Activated T-cell treated with anti-CD3 and anti-CD28 coated beads, Interleukin-2, amount 50 U/mL, for 72 hours (primary cell): ENCODE measurements around the gene UNC93B1. TPM values are rescaled to one million over a fixed set of nuclear protein-coding genes. Genes with fewer than 3 reads are reported as not detected.

Experiments
- ATAC-seq, 2 donors: fragments of 150-1000 bp; cut with Tn5 transposase; replicated peaks in 1 of 2; 2 replicates each; pipeline ENCODE4 v1.10.0; 2021; ENCODE audit warnings: moderate library complexity in 2 of 2, mild to moderate bottlenecking in 1 of 2
- DNase-seq, 2 donors: peaks; one replicate each; pipeline ENCODE4 v3.0.0; 2021 to 2022; ENCODE audit warnings: mixed read lengths in 1 of 2
- H3K27ac Mint-ChIP-seq: one replicate; pipeline ENCODE4 v1.8.0; 2022; ENCODE audit warnings: mild to moderate bottlenecking, moderate library complexity, mixed read lengths
- H3K27me3 Mint-ChIP-seq: one replicate; pipeline ENCODE4 v1.8.0; 2022; ENCODE audit warnings: low read depth, mixed read lengths
- H3K36me3 Mint-ChIP-seq, 2 donors: one replicate each; pipeline ENCODE4 v1.8.0; 2022; ENCODE audit warnings: mixed read lengths in 2 of 2, mild to moderate bottlenecking in 1 of 2; ENCODE audit not compliant: insufficient read depth in 2 of 2
- H3K4me1 Mint-ChIP-seq: one replicate; pipeline ENCODE4 v1.8.0; 2022; ENCODE audit warnings: low read depth, mixed read lengths
- H3K4me3 Mint-ChIP-seq, 2 donors: one replicate each; pipeline ENCODE4 v1.8.0; 2022; ENCODE audit warnings: mild to moderate bottlenecking in 2 of 2, mixed read lengths in 2 of 2, moderate library complexity in 2 of 2
- H3K9me3 Mint-ChIP-seq, 2 donors: one replicate each; pipeline ENCODE4 v1.8.0; 2022; ENCODE audit warnings: mixed read lengths in 2 of 2
- total RNA-seq, 2 donors: library from RNA; stranded (reverse); gene quantifications; one replicate each; pipeline ENCODE4 v1.2.3, GENCODE V29; 2022

The UNC93B1 gene
- 10 to 100 TPM in 1 of 2 donors, 1 to 10 TPM in 1; 8.0 to 16.7 TPM for total RNA-seq

GRCh38 chr11:68003846-68004550, at the start of gene UNC93B1:
TSS of gene UNC93B1 (minus strand) at chr11:68004097. CDS start at chr11:68004043, 54 bp downstream.
- H3K9me3 Mint-ChIP-seq, result no peaks in the 10 kb centered on the region
- peak within 1 kb of the TSS; percentile 87 to 90 for H3K4me3 Mint-ChIP-seq
- H3K4me1 Mint-ChIP-seq, result peaks cover 23% of the 10 kb centered on the region
- no peak within 1 kb of the TSS for H3K27ac Mint-ChIP-seq
- H3K27me3 Mint-ChIP-seq, result no peaks in the 10 kb centered on the region
- no peaks in the 10 kb centered on the region for H3K36me3 Mint-ChIP-seq
- DNase-seq (peak; percentile 89), ATAC-seq (peak; percentile 98)

- Mint-ChIP-seq H3K27me3 (no peaks in the 10 kb centered on the region), H3K4me3 (no peak overlapping the region), H3K9me3 (no peaks in the 10 kb centered on the region), H3K27ac (peak overlapping the region; percentile 72), H3K36me3 (peaks cover 0 to 1% of the 10 kb centered on the region in 2 donors), H3K4me1 (peaks cover 4% of the 10 kb centered on the region)
- ATAC-seq (no peak), DNase-seq (no peak)
These were observed 49.2 kb upstream of the UNC93B1 start for GRCh38 chr11:68053117-68053516.

GRCh38 chr11:68052137-68052873, 48.4 kb upstream of the UNC93B1 start:
- no peaks in the 10 kb centered on the region for H3K9me3 Mint-ChIP-seq
- H3K36me3 Mint-ChIP-seq, result peaks cover 0 to 1% of the 10 kb centered on the region in 2 donors
- no peak for ATAC-seq
- H3K27me3 Mint-ChIP-seq, result no peaks in the 10 kb centered on the region
- H3K27ac Mint-ChIP-seq, result no peak overlapping the region
- no peak for DNase-seq
- H3K4me1 Mint-ChIP-seq, result peaks cover 4% of the 10 kb centered on the region
- no peak overlapping the region for H3K4me3 Mint-ChIP-seq

DNA sequence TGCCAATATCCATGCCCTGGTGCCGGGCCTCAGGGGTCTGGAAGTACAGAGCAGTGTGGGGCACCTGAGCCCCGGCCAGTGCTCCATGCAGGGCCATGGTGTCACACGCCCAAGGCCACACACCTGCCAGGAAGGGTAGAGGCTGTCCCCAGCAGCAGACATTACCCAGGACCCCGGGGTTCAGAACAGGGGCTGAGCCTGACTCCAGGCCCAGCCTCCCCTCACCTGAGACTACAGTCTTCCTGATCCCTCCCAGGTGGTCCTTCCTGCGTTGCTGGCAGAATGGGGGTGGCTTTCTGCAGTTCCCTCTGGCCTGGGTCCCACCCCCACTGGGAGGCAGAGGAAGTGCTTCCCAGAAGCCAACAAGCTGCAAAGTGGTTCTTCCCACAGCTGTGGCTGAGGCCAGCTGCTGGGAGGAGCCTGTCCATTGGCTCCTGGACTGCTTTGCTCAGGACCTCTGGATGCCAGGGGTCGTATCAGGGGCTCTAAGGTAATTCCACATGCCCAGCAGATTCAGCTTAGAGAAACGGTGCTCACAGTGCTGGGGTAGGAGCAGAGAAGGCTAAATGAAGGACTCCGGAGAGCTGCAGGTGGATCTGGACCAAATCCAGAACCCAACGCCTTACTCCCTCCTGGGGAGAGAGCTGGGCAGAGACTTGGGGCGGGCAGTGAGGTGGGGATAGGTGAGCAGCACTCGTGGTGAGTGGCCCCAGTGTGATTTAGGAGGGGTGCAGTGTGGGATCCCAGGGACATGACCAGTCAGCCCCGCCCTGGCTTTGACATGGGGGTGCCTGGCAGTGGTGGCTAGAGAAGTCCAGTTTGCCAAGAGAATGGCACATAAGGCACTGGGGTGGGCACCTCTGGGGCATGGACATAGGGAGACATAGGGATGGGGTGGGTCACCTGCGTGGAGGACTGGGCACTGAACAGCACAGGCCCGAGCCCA, 47.6 kb upstream of the UNC93B1 start:
- DNase-seq, result no peak
- H3K4me1 Mint-ChIP-seq, result peaks cover 4% of the 10 kb centered on the region
- no peaks in the 10 kb centered on the region for H3K9me3 Mint-ChIP-seq
- H3K27ac Mint-ChIP-seq, result no peak overlapping the region
- H3K27me3 Mint-ChIP-seq, result no peaks in the 10 kb centered on the region
- H3K36me3 Mint-ChIP-seq, result peaks cover 0 to 1% of the 10 kb centered on the region in 2 donors
- ATAC-seq, result no peak
- no peak overlapping the region for H3K4me3 Mint-ChIP-seq

- no peaks in the 10 kb centered on the region for H3K27me3 Mint-ChIP-seq
- peaks cover 0 to 1% of the 10 kb centered on the region in 2 donors for H3K36me3 Mint-ChIP-seq
- DNase-seq (no peak), ATAC-seq (no peak)
- H3K27ac Mint-ChIP-seq, result no peak overlapping the region
- no peak overlapping the region for H3K4me3 Mint-ChIP-seq
- H3K9me3 Mint-ChIP-seq, result no peaks in the 10 kb centered on the region
- H3K4me1 Mint-ChIP-seq, result no peaks in the 10 kb centered on the region
These were observed 46.5 kb upstream of the UNC93B1 start for GRCh38 chr11:68050371-68050841.

GRCh38 chr11:68049509-68050370, 45.8 kb upstream of the UNC93B1 start:
- DNase-seq (no peak), ATAC-seq (no peak)
- Mint-ChIP-seq H3K36me3 (peaks cover 0 to 1% of the 10 kb centered on the region in 2 donors), H3K27me3 (no peaks in the 10 kb centered on the region), H3K4me1 (no peaks in the 10 kb centered on the region), H3K9me3 (no peaks in the 10 kb centered on the region), H3K27ac (no peak overlapping the region), H3K4me3 (no peak overlapping the region)

GRCh38 chr11:68048681-68049508, 45.0 kb upstream of the UNC93B1 start:
- H3K4me3 Mint-ChIP-seq, result no peak overlapping the region
- peaks cover 0 to 1% of the 10 kb centered on the region in 2 donors for H3K36me3 Mint-ChIP-seq
- no peak for ATAC-seq
- H3K9me3 Mint-ChIP-seq, result no peaks in the 10 kb centered on the region
- no peaks in the 10 kb centered on the region for H3K4me1 Mint-ChIP-seq
- DNase-seq, result no peak
- no peaks in the 10 kb centered on the region for H3K27me3 Mint-ChIP-seq
- no peak overlapping the region for H3K27ac Mint-ChIP-seq

DNA sequence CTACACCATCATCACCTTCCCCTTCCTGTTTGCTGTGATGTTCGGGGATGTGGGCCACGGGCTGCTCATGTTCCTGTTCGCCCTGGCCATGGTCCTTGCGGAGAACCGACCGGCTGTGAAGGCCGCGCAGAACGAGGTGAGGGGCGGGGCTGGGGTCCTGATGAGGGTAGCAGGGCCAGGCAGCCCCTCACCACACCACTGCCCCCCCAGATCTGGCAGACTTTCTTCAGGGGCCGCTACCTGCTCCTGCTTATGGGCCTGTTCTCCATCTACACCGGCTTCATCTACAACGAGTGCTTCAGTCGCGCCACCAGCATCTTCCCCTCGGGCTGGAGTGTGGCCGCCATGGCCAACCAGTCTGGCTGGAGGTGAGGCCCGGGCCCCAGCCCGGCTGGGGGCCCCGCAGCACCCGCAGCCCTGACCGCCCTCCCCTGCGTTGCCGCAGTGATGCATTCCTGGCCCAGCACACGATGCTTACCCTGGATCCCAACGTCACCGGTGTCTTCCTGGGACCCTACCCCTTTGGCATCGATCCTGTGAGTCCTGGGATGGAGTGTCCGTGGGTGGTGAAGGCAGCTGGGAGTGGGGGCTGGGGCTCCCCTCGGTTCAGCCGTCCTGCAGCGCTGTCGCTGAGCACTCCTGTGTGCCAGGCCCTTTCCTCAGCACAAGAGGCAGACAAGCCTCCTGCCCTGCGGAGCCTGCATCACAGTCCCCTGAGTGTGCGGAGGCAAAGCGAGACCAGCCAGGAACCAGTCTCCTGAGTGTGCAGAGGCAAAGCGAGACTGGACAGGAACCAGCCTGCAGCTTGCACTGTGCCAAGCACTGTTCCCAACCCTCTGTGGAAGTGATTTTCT, 43.8 kb upstream of the UNC93B1 start:
- H3K9me3 Mint-ChIP-seq, result no peaks in the 10 kb centered on the region
- DNase-seq (no peak), ATAC-seq (no peak)
- H3K27me3 Mint-ChIP-seq, result no peaks in the 10 kb centered on the region
- peaks cover 0 to 1% of the 10 kb centered on the region in 2 donors for H3K36me3 Mint-ChIP-seq
- H3K27ac Mint-ChIP-seq, result no peak overlapping the region
- no peaks in the 10 kb centered on the region for H3K4me1 Mint-ChIP-seq
- H3K4me3 Mint-ChIP-seq, result no peak overlapping the region

DNA sequence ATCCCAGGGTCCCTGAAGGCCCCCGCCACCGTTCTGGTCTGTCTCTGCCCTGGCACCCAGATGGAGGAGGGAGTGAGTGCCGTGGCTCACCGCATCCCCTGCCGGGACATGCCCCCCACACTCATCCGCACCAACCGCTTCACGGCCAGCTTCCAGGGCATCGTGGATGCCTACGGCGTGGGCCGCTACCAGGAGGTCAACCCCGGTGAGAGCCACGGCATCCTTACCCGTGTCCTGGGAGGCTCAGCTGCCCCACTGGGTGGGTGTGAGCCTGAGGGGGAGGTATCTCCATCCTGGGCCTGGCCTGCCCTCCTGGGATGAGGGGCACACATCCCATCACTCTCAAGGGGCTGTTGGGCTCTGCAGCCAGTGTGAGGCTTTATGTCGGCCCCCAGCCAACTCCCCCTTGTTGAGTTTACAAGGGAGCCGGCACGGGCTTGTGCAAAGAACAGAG, 41.0 kb upstream of the UNC93B1 start:
- Mint-ChIP-seq H3K9me3 (no peaks in the 10 kb centered on the region), H3K4me1 (peaks cover 13% of the 10 kb centered on the region), H3K27ac (no peak overlapping the region)

GRCh38 chr11:68044145-68044813, 40.4 kb upstream of the UNC93B1 start:
- H3K4me3 Mint-ChIP-seq, result no peak overlapping the region
- H3K36me3 Mint-ChIP-seq, result no peaks in the 10 kb centered on the region
- H3K9me3 Mint-ChIP-seq, result no peaks in the 10 kb centered on the region
- H3K4me1 Mint-ChIP-seq, result peaks cover 16% of the 10 kb centered on the region
- DNase-seq, result no peak
- H3K27ac Mint-ChIP-seq, result no peak overlapping the region
- H3K27me3 Mint-ChIP-seq, result no peaks in the 10 kb centered on the region
- no peak for ATAC-seq

More for the DNA sequence above, 41.0 kb upstream of the UNC93B1 start:
- ATAC-seq, result no peak
- H3K4me3 Mint-ChIP-seq, result no peak overlapping the region
- no peaks in the 10 kb centered on the region for H3K27me3 Mint-ChIP-seq
- DNase-seq, result no peak
- no peaks in the 10 kb centered on the region for H3K36me3 Mint-ChIP-seq
